GM18870 (cell line): ENCODE results near the gene FGD4.
"Not testable (repeated sequence)": the region's sequence is repeated elsewhere in the genome, so short reads cannot be mapped to it uniquely, and the experiment has no call there.

Source experiments
- ATAC-seq: cut with Tn5 transposase; IDR thresholded peaks from one replicate; pipeline ENCODE4 v1.9.1; 2021; ENCODE audit warnings: moderate library complexity; ENCODE audit not compliant: unreplicated experiment

Gene FGD4

DNA sequence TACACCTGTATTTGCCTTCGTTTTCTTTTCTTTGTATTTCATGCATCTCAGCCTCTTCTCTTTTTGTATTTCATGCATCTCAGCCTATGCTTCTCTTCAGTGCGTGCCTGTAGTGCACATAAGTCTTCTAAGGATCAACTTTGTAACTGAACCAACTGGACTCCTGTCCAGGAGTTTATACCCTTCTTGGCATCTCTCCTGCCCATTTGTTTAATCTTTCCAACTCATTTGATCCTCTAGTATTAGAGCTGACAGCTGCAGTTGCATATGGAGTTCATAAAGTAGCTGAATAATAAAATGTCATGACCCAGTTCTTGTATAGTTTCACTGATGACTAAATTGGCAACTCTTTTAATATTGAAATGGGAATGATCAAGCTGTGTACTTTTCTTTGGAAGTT is 89.7 kb downstream of the FGD4 start:
- no peak for ATAC-seq

DNA sequence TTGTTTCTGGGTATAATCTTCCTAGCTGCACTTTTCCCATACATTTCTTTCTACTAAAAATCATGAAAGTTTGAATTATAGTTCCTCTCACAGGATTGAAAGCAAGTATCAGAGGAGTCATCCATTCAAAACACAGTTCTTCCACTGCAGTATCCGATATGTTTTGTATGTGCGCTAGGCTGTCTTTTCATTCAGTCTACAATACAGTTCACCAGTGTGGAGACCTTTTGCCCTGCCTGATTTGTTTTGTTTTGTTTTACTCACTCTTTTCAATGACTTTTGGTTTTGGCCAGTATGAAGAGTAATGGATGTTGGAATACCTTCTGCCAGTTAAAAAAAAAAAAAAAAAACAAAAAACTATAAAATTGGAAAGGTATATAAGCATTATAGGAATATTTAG is 91.4 kb downstream of the FGD4 start:
- no peak for ATAC-seq

DNA sequence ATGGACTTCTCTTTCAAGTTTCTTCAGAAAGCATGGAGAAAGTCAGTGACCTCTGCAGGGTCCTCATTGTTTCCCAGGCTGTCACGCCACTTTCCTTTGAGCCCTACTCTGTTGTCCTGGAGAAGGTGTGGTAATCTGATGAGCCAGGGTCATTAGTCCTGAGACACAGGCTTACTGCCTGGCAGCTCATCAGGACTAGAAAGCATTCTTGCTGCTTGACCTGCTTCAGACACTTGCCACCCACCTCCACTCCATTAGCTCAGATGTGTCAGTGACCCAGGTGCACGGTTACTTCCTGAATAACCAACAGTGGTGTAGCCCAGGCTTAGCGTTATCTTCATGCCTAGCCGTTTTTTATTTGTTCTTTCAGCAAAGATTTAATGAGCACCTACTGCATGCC is 93.9 kb downstream of the FGD4 start:
- no peak for ATAC-seq

DNA sequence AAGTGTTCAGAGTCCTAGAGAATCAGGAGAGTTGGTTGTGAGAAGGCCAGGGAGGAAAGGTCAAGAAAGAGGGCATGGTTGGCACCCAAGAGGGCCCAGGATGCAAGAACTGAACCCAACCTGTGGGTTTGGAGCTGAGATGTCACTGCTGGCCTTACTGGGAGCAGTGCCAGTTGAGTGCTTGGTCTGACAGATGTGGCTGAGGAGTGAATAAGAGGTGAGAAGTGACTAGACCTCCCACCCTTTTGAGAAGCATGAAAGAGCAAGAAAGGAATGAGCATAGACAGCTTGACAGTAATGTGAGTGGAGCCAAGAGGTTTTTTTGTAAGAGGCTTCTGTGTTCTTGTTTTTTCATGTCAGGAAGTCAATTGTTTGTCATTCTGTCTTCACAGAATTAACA is 95.3 kb downstream of the FGD4 start:
- no peak for ATAC-seq

DNA sequence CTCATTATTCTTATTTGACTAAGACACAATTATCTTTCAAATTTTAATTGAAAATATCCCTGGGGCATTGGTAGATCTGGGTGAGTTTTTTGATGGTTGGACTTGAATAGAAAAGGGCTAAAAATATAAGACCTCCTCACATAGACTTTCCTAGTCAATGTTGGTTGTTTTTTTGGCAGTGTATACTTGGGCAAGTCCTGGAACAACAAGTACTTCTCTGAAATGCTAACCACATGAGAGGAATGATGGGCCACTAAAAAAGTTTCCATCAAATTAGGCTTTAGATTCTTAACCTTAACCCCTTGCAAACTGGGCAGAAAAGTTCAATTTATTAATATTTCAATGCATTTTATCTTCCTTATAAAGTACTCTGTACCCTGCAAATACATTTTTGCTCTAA is 97.6 kb downstream of the FGD4 start:
- ATAC-seq, result no peak

DNA sequence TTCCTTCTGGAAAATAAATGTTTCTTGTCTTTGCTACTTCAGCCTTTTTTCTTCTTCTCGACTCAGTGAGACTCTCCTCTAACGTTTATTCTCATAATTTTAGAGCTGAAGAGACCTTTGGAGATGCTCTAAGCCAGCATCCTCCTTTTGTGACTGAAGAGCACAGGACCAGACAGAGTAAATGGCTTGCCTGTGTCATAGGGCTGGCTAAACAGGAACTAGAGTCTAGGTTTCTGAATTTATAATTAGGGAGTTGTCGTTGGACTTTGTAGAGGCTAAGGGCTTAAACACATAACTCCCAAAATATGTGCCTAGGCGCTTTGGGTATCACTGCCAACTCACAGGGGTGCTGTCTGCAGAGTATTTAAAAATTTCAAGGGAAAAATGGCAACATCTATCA is 98.5 kb downstream of the FGD4 start:
- no peak for ATAC-seq

DNA sequence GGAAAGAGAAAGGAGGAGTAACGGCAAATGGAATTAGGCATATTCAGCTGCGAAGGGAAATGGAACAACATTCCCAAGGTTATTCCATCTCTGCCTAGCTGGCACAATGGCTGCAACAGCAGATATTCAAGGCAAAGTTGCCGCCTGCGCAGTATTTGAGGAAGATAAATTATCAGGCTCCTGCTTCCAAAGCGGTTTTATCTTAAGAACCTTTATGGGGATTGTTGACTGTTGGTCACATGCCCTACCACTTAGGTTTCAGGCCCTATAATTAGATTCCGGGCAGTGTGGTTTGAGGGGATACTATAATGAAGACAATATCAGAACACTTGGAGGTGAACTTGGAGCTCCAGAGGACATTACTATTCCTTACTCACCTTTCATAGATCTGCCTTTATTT is 99.7 kb downstream of the FGD4 start:
- no peak for ATAC-seq

DNA sequence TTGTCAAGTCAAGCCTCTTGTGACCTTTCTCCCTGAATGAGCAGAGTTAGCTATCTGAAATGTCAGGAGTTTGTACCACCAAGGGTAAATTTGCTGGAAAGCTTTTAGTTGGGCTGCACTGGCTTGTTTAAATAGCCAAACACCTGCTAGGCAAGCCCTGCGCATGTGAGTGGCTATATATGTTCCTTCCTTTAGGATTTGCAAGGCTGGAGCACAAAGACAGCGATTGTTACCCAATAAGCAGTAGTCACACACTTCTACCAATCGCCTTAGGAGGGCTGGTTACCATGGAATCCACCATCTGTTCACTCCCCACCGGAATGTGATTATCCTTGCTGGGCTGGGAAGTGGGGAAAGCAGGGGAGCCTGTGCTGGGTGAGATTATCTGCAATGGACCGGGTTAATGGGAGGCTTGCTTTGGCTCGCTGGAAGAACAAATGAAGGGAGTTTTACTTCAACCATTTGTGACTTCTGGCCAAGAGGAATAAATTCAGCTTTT is 102.5 kb downstream of the FGD4 start:
- no peak for ATAC-seq

DNA sequence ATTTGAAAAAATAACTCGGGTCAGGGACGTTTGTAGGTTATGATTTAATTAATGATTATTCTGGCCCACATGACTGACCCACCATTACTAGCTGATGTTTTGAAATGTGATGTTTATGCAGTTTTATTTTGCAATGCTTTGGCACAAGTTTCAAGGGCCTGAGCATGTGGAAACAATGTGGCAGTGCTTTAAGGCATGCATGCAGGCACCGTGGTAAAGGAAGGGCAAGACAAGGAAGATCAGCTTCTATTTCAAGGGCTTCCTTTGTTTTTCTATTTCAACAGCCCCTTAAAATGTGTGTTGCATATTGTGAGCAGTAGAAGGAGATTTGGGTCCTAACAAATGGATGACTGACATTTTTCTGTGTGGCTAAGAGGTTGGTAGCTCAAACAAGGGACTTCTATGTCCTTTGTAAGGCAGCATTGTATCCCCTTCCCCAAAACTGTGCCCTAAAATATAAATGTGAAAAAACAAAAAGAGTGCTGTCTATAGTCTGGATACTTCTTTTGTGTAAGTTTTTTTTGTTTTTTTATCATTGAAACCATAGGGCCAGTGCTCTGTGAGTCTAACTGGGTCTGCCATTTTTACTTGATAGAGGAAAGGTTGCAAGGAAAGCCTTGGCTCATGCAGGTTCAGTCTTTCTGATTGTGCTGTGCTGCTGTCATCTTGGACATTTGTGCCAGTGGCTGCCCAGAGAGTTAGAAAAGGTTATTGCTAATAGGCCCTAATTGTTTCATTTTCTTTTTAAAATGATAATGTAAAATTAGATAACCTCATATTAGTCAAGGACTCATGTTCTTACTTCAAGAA is 103.5 kb downstream of the FGD4 start:
- no peak for ATAC-seq

DNA sequence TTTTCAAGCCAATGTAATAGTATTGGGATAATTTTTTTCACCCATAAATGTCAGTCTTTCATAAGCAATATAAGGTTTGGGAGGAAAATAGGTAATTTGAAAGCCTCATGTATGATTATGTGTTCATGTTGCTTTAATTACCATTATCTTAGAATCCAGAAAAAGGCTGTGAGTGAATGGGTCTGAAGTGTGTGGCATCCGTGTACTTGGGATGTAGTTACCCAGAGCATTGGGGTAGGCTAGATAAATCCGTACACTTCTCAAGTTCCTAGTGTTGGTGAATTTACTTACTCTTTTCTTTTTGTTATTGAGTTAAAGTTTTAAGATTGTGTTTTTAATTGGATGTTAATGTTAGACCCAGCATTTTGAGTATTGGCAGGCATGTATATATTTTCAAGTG is 104.4 kb downstream of the FGD4 start:
- ATAC-seq, result no peak

DNA sequence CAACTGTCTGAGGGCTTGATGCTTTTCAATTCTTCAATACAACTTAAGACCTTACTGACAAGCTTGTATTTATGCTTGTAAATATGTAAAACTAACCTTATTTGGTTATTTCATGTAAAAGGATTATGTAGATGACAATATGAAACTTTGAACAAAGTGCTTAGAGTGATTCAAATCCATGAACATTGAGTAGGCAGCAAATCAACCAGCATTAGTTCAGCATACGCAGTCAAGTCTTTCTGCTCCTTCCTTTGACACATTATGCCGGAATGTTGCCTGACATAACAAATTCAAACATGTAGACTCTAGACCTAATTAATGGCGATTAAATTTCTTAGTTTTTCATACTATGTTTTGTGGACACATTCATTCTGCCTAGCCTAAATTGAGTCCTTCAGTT is 105.2 kb downstream of the FGD4 start:
- ATAC-seq, result no peak

DNA sequence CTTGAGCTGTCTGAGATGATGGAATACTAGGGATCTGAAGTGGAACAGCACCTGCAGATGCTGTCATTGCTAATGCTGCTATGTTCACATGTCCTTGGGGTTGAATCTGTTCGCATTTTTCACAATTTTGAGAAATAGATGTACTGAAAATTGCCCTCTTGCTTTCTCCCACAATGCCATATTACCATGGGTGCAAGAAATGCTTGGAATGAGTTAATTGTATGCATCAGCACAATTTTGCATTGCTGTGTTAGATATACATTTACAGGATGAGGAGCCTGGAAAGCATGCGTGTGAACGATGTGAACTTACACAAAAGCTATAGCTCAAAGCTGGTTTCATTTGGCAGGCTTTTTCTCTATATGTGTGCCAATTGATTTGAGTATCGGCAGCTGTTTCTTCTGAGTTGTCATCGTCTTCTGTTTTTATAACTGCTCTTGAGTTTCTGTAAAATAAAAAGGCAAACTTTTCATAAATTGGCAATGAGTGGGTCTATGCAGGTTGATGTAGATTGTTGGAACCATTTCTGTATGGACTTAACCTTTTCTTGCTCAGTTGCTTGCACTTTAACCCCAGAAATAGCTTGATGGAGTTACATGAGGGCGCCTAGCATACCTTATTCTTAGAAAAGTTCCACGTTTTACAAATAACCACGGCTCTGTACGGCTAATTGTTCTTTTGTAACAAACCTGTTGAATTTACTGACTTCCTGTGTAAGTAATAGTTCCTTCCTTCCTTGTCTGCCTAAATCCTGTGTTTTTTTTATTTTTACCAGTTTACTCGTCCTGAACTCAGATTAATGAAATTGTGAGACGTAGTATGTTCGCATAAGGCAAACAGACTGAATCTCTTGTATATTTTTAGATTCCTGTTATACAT is 105.9 kb downstream of the FGD4 start:
- no peak for ATAC-seq

DNA sequence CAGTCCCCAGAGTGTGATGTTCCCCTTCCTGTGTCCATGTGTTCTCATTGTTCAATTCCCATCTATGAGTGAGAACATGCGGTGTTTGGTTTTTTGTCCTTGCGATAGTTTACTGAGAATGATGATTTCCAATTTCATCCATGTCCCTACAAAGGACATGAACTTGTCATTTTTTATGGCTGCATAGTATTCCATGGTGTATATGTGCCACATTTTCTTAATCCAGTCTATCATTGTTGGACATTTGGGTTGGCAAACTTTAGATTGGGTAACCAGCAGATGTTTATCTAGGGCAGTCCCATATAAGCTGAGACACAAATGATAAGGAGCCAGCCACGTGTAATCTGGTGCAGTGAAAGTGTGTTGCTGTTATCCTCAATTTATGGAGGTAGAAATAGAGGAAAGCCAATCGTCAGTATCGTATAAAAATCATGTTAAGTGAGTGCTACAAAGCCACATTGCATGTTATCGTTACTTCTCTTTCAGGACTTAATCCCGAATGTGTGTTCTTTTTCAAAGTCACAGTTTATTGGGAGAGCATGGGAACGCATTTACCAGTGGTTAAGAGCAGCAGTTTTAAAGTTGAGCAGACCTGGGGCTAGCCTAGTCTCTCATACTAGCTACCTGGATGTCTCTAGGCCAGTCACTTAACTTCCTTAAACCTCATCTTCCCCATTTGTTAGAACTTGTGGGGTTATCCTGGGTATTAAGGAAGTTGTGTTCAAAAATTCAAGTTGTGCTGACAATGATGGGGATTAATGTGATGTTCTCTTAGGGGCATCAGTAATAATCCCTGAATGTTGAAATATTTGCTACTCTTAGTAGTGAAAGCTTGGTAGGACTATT is 108.0 kb downstream of the FGD4 start:
- not testable (repeated sequence) for ATAC-seq

DNA sequence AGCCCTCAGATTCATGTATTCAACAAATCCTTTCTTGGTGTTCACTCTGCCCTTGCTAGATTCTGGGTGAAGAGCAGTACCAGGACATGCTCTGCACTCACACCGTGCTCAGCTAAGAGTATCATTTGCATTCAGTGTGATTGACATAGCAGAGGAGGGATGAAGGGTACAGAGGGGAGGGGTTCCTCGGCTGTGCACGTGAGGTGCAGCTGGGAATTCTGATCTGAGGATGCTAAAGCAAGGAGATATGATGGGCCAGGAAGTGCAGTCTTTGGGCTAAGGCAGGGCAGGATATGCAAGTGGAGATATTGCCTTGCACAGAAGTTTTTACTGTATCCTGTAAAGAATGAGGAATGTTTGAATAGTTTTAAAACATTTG is 108.6 kb downstream of the FGD4 start:
- ATAC-seq, result no peak

DNA sequence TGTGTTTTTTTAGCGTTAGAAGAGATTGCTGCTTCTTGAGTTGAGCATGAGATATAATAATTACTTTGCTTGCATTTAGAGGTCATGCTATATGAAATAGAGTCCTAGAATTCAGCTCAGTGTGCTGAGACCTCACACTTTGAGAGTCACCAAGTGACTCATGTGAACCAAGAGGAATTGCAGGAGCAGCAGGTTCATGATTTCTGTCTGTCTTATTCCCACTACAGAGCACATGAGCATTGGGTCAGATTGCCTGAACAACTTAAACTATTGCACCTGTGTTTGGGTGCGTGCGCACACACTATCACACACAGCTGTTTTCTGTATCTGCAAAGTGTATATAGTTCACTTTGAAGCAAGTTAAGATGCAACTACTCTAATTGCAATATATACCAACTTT is 109.3 kb downstream of the FGD4 start:
- ATAC-seq, result no peak

DNA sequence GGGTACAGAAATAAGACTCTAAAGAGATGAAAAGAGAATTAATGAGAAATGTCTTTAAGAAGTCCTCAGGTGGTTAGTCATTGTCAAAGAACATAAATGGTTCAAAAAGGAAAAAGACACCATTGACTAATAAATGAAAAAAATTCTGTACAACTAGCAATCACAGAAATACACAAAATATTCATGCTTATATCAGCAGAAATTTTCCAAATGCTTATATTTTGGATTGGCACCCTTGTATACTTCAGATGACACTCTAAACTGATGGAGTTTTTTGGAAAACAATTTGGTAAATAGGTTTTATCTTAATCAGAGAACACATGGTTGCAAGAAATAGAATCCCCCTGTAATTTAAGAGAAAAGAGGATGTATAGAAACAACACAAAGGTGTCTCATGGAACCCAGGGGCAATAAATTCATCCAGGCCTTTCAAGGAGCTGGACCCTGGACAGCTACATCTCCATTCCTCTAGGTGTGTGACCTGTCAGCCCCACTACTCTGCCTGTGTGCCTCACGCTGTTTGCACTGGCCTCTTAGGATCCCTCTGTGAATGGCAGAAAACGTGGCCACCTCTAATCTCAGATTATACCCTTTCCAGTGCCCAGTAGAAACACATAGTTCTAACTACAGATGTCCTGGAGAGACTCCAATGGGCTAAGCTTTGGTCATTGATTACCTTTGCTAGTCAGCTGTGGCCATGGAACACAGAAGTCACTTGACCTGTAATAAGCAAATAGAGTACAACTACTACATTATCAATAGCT is 110.2 kb downstream of the FGD4 start:
- ATAC-seq, result no peak

DNA sequence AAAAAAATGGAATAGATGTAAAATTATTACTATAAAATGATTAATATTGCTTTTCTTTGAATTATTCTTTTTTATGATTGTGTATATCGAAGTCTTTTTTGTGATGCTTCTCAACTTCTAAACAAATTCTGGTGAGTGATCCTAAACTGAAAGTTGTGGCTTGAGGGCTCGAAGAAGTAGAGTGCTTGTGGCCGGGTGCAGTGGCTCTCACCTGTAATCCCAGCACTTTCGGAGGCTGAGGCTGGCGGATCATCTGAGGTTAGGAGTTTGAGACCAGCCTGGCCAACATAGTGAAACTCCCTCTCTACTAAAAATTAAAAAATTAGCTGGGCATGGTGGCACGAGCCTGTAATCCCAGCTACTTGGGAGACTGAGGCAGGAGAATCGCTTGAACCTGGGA is 112.6 kb downstream of the FGD4 start:
- not testable (repeated sequence) for ATAC-seq

DNA sequence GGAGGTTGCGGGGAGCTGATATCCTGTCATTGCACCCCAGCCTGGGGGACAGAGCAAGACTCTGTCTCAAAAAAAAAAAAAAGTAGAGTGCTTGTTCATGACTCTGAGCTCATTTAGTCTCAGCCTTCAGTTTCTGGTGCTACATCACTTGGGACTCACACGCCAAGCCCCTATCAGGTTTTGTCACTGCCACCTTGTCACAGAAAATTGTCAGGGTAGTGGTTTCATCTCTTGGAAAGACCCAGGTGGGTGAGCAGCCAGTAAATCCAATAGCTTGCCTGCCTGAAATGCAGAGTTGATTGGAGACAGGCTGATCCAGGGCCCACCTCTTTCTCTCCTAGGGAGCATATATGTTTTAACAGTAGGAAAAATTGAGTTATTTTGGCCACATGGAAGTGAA is 113.0 kb downstream of the FGD4 start:
- ATAC-seq, result no peak

DNA sequence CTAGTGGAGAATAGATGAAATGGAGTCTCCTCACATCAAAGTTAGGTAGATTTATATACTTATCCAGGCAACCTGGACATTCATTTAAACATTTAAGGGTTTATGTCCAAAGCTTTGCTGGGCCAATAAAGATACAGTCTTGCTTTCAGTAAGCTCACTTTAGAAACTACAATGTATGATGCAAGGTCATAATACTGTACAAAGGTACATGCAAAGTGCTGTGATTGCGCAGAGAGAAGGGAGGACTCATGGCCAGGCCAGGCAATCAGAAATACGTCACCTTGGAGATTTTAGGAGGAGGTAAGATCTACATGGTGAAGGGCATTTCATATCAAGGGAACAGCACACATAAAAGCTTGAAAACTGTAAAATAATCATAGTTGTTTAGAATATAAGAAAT is 113.6 kb downstream of the FGD4 start:
- no peak for ATAC-seq

DNA sequence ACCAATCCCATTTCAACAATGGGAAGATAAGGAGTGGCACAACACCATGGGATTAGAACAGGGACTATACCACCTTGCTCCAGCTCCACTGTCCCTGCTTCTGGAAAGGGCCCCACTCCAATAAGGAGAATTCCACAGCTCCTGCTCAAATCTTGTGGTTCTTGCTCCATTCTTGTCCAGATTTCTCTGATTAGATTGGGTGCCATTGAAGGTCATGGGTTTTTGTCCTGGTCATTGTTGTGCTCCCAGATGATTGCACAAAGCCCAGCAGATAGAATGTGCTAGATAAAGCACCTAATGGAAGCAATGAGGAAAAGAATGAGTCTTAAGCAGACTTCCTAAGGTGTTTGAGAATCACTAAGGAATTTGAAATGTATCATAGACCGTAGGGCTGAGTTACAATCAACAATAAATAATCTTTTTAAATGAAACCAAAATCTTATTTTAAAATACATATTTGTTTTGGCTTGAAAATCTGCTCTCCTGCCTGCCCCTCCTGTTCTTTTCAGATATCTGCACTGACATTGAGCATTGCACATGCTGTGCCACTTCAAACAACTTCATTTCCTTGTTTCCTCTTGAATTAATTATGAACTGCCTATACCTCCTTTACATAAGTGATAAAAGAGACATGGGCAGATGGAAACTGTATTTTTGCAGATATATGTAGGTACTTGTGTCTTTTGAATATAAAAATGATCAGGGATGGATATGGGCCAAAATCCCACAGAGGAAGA is 115.9 kb downstream of the FGD4 start:
- no peak for ATAC-seq
